Transverse colon (tissue), 4 donors: ENCODE measurements around the gene KLRK1.

Source experiments
- CTCF ChIP-seq, 5 experiments: fragments of 200-600 bp in 3 of 5; fragments of 450-650 bp in 2 of 5; sonication (generic) in 3 of 5; IDR thresholded peaks; 1 replicate in 2 of 5; 2 replicates in 3 of 5; pipeline ENCODE4 v1.5.1; 2016 to 2017; ENCODE audit warnings: antibody characterized with exemption in 5 of 5, inconsistent platforms in 3 of 5, mild to moderate bottlenecking in 2 of 5, moderate library complexity in 1 of 5
- EP300 ChIP-seq: sonication (generic); formaldehyde crosslinking; IDR thresholded peaks from one replicate; pipeline ENCODE4 v1.6.1; 2017; ENCODE audit warnings: antibody characterized with exemption, low read depth
- POLR2A ChIP-seq: fragments of 450-650 bp; IDR thresholded peaks from one replicate; pipeline ENCODE4 v1.6.1; 2016; ENCODE audit warnings: antibody characterized with exemption, mild to moderate bottlenecking, moderate library complexity
- POLR2AphosphoS5 ChIP-seq, 3 donors: sonication (generic); formaldehyde crosslinking; IDR thresholded peaks; one replicate each; pipeline ENCODE4 v1.6.1; 2016; ENCODE audit warnings: antibody characterized with exemption in 3 of 3

- TF ChIP-seq CTCF (IDR thresholded peaks at IDR 0.05) (no peak), POLR2A (no peak), POLR2AphosphoS5 (IDR thresholded peaks at IDR 0.05) (no peak), EP300 (no peak)
Observed at GRCh38 chr12:10409392-10409791, 19.6 kb upstream of the KLRK1 start, which contains the start of gene KLRC4.
